Brain microvascular endothelial cell (primary cell): ENCODE results near the gene MYT1.
"Not testable (repeated sequence)": the region's sequence is repeated elsewhere in the genome, so short reads cannot be mapped to it uniquely, and the experiment has no call there.

ENCODE experiments used
- DNase-seq: peaks from one replicate; pipeline ENCODE4 v3.0.0-alpha.2; 2020
- H3K27ac ChIP-seq: fragments of 250-450 bp; sonication (Bioruptor Pico); 2 replicates; pipeline ENCODE4 v1.5.1; 2020; ENCODE audit warnings: mild to moderate bottlenecking, moderate library complexity
- H3K27me3 ChIP-seq: fragments of 250-450 bp; sonication (Bioruptor Pico); replicated peaks from 2 replicates; pipeline ENCODE4 v1.5.1; 2020; ENCODE audit warnings: mild to moderate bottlenecking
- H3K36me3 ChIP-seq: fragments of 250-450 bp; sonication (Bioruptor Pico); replicated peaks from 2 replicates; pipeline ENCODE4 v1.5.1; 2020; ENCODE audit warnings: mild to moderate bottlenecking
- H3K4me3 ChIP-seq: 2 replicates; pipeline ENCODE4 v1.5.1; 2011; ENCODE audit warnings: low read depth, mild to moderate bottlenecking, control low read depth, low read length, moderate library complexity
- CTCF ChIP-seq: IDR thresholded peaks from 2 replicates; pipeline ENCODE4 v1.5.1; 2011; ENCODE audit warnings: low read depth, mild to moderate bottlenecking, moderate library complexity, low read length, control low read depth, inconsistent platforms; ENCODE audit errors: missing control alignments
- in situ Hi-C: cut with HindIII; loops from 2 replicates; pipeline ENCODE4 v1.10.0; 2017; ENCODE audit warnings: low sequenced_read_pairs, low pct_ligation_motif_present

Gene MYT1

GRCh38 chr20:64119681-64120341 lies 44.4 kb upstream of the MYT1 start:
- no peak overlapping the region for H3K4me3 ChIP-seq
- DNase-seq, result no peak

GRCh38 chr20:64121586-64121985 lies 42.7 kb upstream of the MYT1 start:
- peaks cover 4% of the 10 kb centered on the region for H3K27me3 ChIP-seq
- no peak overlapping the region for H3K4me3 ChIP-seq
- H3K36me3 ChIP-seq, result no peaks in the 10 kb centered on the region
- in situ Hi-C loops, result no loop called here
- no peak overlapping the region for H3K27ac ChIP-seq
- TF ChIP-seq CTCF, result no peak
- DNase-seq, result no peak

More at GRCh38 chr20:64119681-64120341, 44.4 kb upstream of the MYT1 start:
- H3K27ac ChIP-seq, result no peak overlapping the region
- no peaks in the 10 kb centered on the region for H3K36me3 ChIP-seq
- peaks cover 4% of the 10 kb centered on the region for H3K27me3 ChIP-seq
- in situ Hi-C loops, result no loop called here
- TF ChIP-seq CTCF, result no peak

GRCh38 chr20:64122927-64123326 lies 41.3 kb upstream of the MYT1 start:
- H3K36me3 ChIP-seq, H3K27me3 ChIP-seq, in situ Hi-C loops, H3K4me3 ChIP-seq, DNase-seq, H3K27ac ChIP-seq: not testable (repeated sequence)

GRCh38 chr20:64123517-64123916 lies 40.7 kb upstream of the MYT1 start:
- DNase-seq, H3K4me3 ChIP-seq, H3K27me3 ChIP-seq, in situ Hi-C loops, H3K36me3 ChIP-seq, H3K27ac ChIP-seq: not testable (repeated sequence)

- Histone ChIP-seq H3K27ac (no peak overlapping the region), H3K36me3 (no peaks in the 10 kb centered on the region), H3K27me3 (peaks cover 2% of the 10 kb centered on the region), H3K4me3 (no peak overlapping the region)
- in situ Hi-C loops, result no loop called here
- TF ChIP-seq CTCF, result no peak
- no peak for DNase-seq
These were observed 35.0 kb upstream of the MYT1 start for GRCh38 chr20:64129146-64129782.

- Histone ChIP-seq H3K36me3 (no peaks in the 10 kb centered on the region), H3K4me3 (no peak overlapping the region), H3K27ac (no peak overlapping the region), H3K27me3 (peaks cover 2% of the 10 kb centered on the region)
- no peak for DNase-seq
- in situ Hi-C loops, result no loop called here
- no peak for TF ChIP-seq CTCF
These were observed 34.0 kb upstream of the MYT1 start for GRCh38 chr20:64130271-64130670.

- H3K27me3 ChIP-seq, result peaks cover 2% of the 10 kb centered on the region
- in situ Hi-C loops, result no loop called here
- TF ChIP-seq CTCF, result no peak
These were observed 33.4 kb upstream of the MYT1 start for GRCh38 chr20:64130876-64131275.

More at GRCh38 chr20:64130876-64131275, 33.4 kb upstream of the MYT1 start:
- DNase-seq, result no peak
- Histone ChIP-seq H3K36me3 (no peaks in the 10 kb centered on the region), H3K4me3 (no peak overlapping the region), H3K27ac (no peak overlapping the region)
